Breast epithelium (tissue), 4 donors: Measurements from ENCODE around the gene MAD2L2. TPM values are rescaled to one million over a fixed set of nuclear protein-coding genes. Genes with fewer than 3 reads are reported as not detected.
A peak's percentile ranks its signal among the peaks of the same experiment; 100 is the strongest.

Experiments used
- DNase-seq, 2 donors: peaks; one replicate each; pipeline ENCODE4 v3.0.0-alpha.2; 2019; ENCODE audit warnings: low spot score in 2 of 2
- H3K27ac ChIP-seq, 2 donors: fragments of 200-600 bp; sonication (generic) in 1 of 2; one replicate each; pipeline ENCODE4 v1.5.1; 2016 to 2019; ENCODE audit warnings: mild to moderate bottlenecking in 1 of 2
- H3K27me3 ChIP-seq, 2 donors: fragments of 200-600 bp; sonication (generic) in 1 of 2; one replicate each; pipeline versions ENCODE4 v1.5.1 to v1.6.0; 2017 to 2019; ENCODE audit warnings: control low read depth in 1 of 2, mild to moderate bottlenecking in 1 of 2
- H3K36me3 ChIP-seq: fragments of 200-600 bp; one replicate; pipeline ENCODE4 v1.5.1; 2019
- H3K4me1 ChIP-seq, 2 donors: fragments of 200-600 bp; sonication (generic); one replicate each; pipeline ENCODE4 v1.5.1; 2016 to 2019; ENCODE audit warnings: control low read depth in 1 of 2
- H3K4me3 ChIP-seq, 3 donors: fragments of 200-600 bp; sonication (generic); 1 replicate in 2 of 3; 2 replicates in 1 of 3; pipeline ENCODE4 v1.5.1; 2016 to 2019; ENCODE audit warnings: mild to moderate bottlenecking in 3 of 3, moderate library complexity in 2 of 3
- H3K9me3 ChIP-seq, 2 donors: fragments of 200-600 bp; sonication (generic) in 1 of 2; one replicate each; pipeline ENCODE4 v1.5.1; 2016 to 2019; ENCODE audit warnings: control low read depth in 1 of 2
- POLR2A ChIP-seq: fragments of 450-650 bp; IDR thresholded peaks from one replicate; pipeline ENCODE4 v1.6.1; 2016; ENCODE audit warnings: antibody characterized with exemption, mild to moderate bottlenecking, moderate library complexity
- POLR2AphosphoS5 ChIP-seq, 3 donors: sonication (generic); formaldehyde crosslinking; IDR thresholded peaks; one replicate each; pipeline ENCODE4 v1.6.1; 2017; ENCODE audit warnings: antibody characterized with exemption in 3 of 3
- intact Hi-C: fragments of 100-400 bp; cut with DNase I; formaldehyde crosslinking; loops from one replicate; pipeline ENCODE4 v1.15.1; 2023; ENCODE audit warnings: low total_unique reads
- total RNA-seq, 3 donors: library from RNA; depleted of rRNA; stranded (reverse); fragments of >200 nt; gene quantifications; one replicate each; pipeline ENCODE4 v1.1.0, GENCODE V29; 2016
- TF ChIP-seq, protein P1 (sequence below), 3 donors: fragments of 450-650 bp; IDR thresholded peaks; one replicate each; pipeline ENCODE4 v1.5.1; 2016 to 2017; ENCODE audit warnings: antibody characterized with exemption in 3 of 3, mild to moderate bottlenecking in 3 of 3, moderate library complexity in 3 of 3

The MAD2L2 gene
- total RNA-seq, 3 donors from 2014 or later, result 31.8 to 58.7 (median 47.7) TPM

GRCh38 chr1:11712285-11712684 lies 31.3 kb upstream of the MAD2L2 start:
- no peak for DNase-seq
- TF ChIP-seq, protein P1, sequence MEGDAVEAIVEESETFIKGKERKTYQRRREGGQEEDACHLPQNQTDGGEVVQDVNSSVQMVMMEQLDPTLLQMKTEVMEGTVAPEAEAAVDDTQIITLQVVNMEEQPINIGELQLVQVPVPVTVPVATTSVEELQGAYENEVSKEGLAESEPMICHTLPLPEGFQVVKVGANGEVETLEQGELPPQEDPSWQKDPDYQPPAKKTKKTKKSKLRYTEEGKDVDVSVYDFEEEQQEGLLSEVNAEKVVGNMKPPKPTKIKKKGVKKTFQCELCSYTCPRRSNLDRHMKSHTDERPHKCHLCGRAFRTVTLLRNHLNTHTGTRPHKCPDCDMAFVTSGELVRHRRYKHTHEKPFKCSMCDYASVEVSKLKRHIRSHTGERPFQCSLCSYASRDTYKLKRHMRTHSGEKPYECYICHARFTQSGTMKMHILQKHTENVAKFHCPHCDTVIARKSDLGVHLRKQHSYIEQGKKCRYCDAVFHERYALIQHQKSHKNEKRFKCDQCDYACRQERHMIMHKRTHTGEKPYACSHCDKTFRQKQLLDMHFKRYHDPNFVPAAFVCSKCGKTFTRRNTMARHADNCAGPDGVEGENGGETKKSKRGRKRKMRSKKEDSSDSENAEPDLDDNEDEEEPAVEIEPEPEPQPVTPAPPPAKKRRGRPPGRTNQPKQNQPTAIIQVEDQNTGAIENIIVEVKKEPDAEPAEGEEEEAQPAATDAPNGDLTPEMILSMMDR (IDR thresholded peaks at IDR 0.05), result no peak
- no peak for TF ChIP-seq POLR2A
- TF ChIP-seq POLR2AphosphoS5 (IDR thresholded peaks at IDR 0.05), result no peak
- intact Hi-C loops, result no loop called here
- Histone ChIP-seq H3K27ac (no peak overlapping the region), H3K27me3 (no peaks in the 10 kb centered on the region), H3K4me1 (no peaks in the 10 kb centered on the region), H3K9me3 (no peaks in the 10 kb centered on the region), H3K36me3 (no peaks in the 10 kb centered on the region), H3K4me3 (no peak overlapping the region)

GRCh38 chr1:11711490-11711889 lies 30.5 kb upstream of the MAD2L2 start:
- no peaks in the 10 kb centered on the region for H3K9me3 ChIP-seq
- no peaks in the 10 kb centered on the region for H3K36me3 ChIP-seq
- no peaks in the 10 kb centered on the region for H3K4me1 ChIP-seq
- intact Hi-C loops, result no loop called here
- no peak overlapping the region for H3K4me3 ChIP-seq
- H3K27me3 ChIP-seq, result no peaks in the 10 kb centered on the region
- no peak for DNase-seq
- TF ChIP-seq, protein P1 (IDR thresholded peaks at IDR 0.05), result no peak
- TF ChIP-seq POLR2AphosphoS5 (IDR thresholded peaks at IDR 0.05), result no peak
- TF ChIP-seq POLR2A, result no peak
- no peak overlapping the region for H3K27ac ChIP-seq

- H3K4me3 ChIP-seq, result no peak overlapping the region
- H3K27me3 ChIP-seq, result peaks cover 0 to 4% of the 10 kb centered on the region in 2 donors
- H3K27ac ChIP-seq, result no peak overlapping the region
- H3K9me3 ChIP-seq, result no peaks in the 10 kb centered on the region
- no peak for DNase-seq
- H3K4me1 ChIP-seq, result no peaks in the 10 kb centered on the region
- TF ChIP-seq POLR2A, result no peak
- no peak for TF ChIP-seq POLR2AphosphoS5 (IDR thresholded peaks at IDR 0.05)
- TF ChIP-seq, protein P1 (IDR thresholded peaks at IDR 0.05), result no peak
- intact Hi-C loops, result no loop called here
- H3K36me3 ChIP-seq, result no peaks in the 10 kb centered on the region
These were observed 27.8 kb upstream of the MAD2L2 start for GRCh38 chr1:11708554-11709350.

- Histone ChIP-seq H3K27me3 (peaks cover 0 to 4% of the 10 kb centered on the region in 2 donors), H3K4me3 (peak overlapping the region in 1 of 3 donors; percentile 24), H3K9me3 (no peaks in the 10 kb centered on the region), H3K36me3 (no peaks in the 10 kb centered on the region), H3K4me1 (no peaks in the 10 kb centered on the region), H3K27ac (no peak overlapping the region)
- DNase-seq, result peak; percentile 75 to 83
- TF ChIP-seq POLR2AphosphoS5 (IDR thresholded peaks at IDR 0.05) (no peak), POLR2A (no peak)
- TF ChIP-seq, protein P1 (IDR thresholded peaks at IDR 0.05), result no peak
- intact Hi-C loops, result no loop called here
These were observed 26.8 kb upstream of the MAD2L2 start for GRCh38 chr1:11707621-11708276.

- DNase-seq, result no peak
- Histone ChIP-seq H3K4me1 (no peaks in the 10 kb centered on the region), H3K36me3 (no peaks in the 10 kb centered on the region), H3K27ac (no peak overlapping the region), H3K4me3 (no peak overlapping the region), H3K27me3 (peaks cover 0 to 4% of the 10 kb centered on the region in 2 donors), H3K9me3 (no peaks in the 10 kb centered on the region)
- intact Hi-C loops, result no loop called here
- TF ChIP-seq POLR2AphosphoS5 (IDR thresholded peaks at IDR 0.05) (no peak), POLR2A (no peak)
- TF ChIP-seq, protein P1 (IDR thresholded peaks at IDR 0.05), result no peak
These were observed 25.3 kb upstream of the MAD2L2 start for GRCh38 chr1:11706292-11706691.
